AG04449 (cell line): ENCODE results near the gene UBN1.

Experiments
- CTCF ChIA-PET: fragments of 350-600 bp; formaldehyde crosslinking; extraction: SDS; loops from one replicate; lab custom pipeline; 2021; ENCODE audit warnings: antibody characterized with exemption; lab: Yijun Ruan, JAX
- POLR2A ChIA-PET: fragments of 400-600, 350-600 bp; formaldehyde crosslinking; extraction: SDS; loops from one replicate; lab custom pipeline; 2020; ENCODE audit warnings: antibody characterized with exemption, inconsistent platforms; lab: Yijun Ruan, JAX
- DNase-seq: peaks from one replicate; pipeline ENCODE4 v3.0.0-alpha.2; 2010; ENCODE audit warnings: low read depth, low spot score
- H3K4me3 ChIP-seq: 2 replicates; pipeline ENCODE4 v1.5.1; 2011; ENCODE audit warnings: low read depth, mild to moderate bottlenecking, control low read depth, low read length
- TF ChIP-seq, protein P1 (sequence below): IDR thresholded peaks from one replicate; pipeline ENCODE4 v1.5.1; 2011; ENCODE audit warnings: mild to moderate bottlenecking, moderate library complexity, low read length, control low read depth, inconsistent platforms; ENCODE audit not compliant: insufficient read depth; ENCODE audit errors: missing control alignments

The UBN1 gene

DNA sequence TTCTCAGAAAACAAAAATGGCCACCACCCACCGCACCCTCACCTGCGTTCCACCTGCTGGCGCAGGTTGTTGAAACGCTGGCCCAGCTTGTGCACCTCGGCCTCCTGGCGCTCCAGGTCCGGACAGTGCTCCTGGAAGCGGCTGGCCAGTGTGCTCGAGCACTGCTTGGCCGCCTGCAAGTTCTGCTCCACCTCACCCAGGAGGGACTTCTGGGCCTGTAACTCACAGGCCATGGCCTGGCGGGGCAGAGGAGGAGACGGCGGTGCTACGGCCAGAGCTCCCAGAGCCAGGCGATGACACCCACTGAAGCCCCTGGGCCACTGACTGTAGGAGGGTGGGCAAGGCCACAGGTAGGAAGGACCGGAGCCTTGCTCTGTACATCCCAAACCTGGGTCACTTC is 43.4 kb downstream of the UBN1 start:
- ChIA-PET POLR2A (no interaction called here), CTCF (interaction anchor here (1.4 to 1.5 kb wide), 2 partner anchors 16 to 65 kb away, joined by 4 read pairs; no protein-coding TSS in a partner anchor)
- no peak for DNase-seq
- no peak overlapping the region for H3K4me3 ChIP-seq
- TF ChIP-seq, protein P1, sequence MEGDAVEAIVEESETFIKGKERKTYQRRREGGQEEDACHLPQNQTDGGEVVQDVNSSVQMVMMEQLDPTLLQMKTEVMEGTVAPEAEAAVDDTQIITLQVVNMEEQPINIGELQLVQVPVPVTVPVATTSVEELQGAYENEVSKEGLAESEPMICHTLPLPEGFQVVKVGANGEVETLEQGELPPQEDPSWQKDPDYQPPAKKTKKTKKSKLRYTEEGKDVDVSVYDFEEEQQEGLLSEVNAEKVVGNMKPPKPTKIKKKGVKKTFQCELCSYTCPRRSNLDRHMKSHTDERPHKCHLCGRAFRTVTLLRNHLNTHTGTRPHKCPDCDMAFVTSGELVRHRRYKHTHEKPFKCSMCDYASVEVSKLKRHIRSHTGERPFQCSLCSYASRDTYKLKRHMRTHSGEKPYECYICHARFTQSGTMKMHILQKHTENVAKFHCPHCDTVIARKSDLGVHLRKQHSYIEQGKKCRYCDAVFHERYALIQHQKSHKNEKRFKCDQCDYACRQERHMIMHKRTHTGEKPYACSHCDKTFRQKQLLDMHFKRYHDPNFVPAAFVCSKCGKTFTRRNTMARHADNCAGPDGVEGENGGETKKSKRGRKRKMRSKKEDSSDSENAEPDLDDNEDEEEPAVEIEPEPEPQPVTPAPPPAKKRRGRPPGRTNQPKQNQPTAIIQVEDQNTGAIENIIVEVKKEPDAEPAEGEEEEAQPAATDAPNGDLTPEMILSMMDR = no peak

DNA sequence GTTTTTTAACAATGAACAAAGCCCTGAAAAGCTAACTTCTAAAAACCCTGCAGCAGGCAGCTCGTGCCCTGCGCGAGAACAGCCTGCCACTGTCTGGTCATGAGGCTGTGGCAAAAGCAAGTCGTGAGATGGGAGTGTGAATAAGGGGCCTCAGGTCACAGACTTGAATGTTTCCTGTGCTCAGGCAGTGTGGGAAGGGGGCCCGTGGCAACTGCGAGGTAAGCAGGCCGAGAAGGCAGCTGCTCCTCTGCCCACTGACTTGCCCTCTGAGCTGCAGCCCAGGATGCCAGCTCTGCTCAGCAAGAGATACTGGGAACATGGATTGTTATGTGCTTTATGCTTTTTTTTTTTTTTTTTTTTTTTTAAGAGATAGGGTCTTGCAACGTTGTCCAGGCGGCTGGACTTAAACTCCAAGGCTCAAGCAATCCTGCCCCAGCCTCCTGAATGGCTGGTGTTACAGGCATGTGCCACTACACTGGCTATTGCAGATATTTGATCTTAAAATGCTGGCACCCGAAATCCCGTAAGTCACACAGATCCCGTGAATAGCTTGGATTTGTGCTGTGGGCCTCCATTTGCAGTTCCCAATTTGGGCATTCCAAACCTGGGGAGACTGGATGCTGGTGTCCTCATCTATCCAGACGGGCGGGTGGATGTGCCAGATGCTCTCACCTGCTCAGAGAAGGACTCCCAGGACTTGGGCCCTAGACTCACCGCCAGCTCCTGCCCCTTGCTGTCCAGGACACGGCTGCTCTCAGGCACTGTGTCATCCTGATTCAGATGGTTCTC is 44.0 kb downstream of the UBN1 start:
- ChIA-PET POLR2A (interaction anchor here (1.5 kb wide), 1 partner anchor 20 kb away, joined by 3 read pairs; no protein-coding TSS in a partner anchor), CTCF (interaction anchor here (1.4 kb wide), 1 partner anchor 15 kb away, joined by 4 read pairs; no protein-coding TSS in a partner anchor)
- TF ChIP-seq, protein P1 = no peak
- DNase-seq = no peak
- H3K4me3 ChIP-seq = no peak overlapping the region

DNA sequence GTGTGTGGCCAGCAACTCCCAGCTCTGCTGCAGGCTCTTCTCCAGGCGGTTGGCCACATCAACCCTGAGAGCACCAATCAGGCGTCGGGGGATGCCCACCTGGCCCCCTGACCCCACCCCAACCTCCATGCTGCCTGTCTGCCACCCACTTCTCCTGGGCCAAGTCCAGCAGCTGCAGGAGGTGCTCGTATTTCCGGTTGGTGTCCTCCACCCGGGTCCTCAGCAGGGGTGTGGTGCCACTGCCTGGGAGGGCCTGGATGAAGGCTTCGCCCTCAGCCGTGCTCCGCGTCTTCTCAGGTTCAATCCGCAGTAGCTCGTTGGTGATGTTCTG is 44.6 kb downstream of the UBN1 start:
- ChIA-PET CTCF (interaction anchor here (1.4 kb wide), 1 partner anchor 14 kb away, joined by 4 read pairs; no protein-coding TSS in a partner anchor), POLR2A (interaction anchor here (1.5 kb wide), 1 partner anchor 20 kb away, joined by 3 read pairs; no protein-coding TSS in a partner anchor)
- H3K4me3 ChIP-seq = no peak overlapping the region
- DNase-seq = no peak
- TF ChIP-seq, protein P1 = no peak

DNA sequence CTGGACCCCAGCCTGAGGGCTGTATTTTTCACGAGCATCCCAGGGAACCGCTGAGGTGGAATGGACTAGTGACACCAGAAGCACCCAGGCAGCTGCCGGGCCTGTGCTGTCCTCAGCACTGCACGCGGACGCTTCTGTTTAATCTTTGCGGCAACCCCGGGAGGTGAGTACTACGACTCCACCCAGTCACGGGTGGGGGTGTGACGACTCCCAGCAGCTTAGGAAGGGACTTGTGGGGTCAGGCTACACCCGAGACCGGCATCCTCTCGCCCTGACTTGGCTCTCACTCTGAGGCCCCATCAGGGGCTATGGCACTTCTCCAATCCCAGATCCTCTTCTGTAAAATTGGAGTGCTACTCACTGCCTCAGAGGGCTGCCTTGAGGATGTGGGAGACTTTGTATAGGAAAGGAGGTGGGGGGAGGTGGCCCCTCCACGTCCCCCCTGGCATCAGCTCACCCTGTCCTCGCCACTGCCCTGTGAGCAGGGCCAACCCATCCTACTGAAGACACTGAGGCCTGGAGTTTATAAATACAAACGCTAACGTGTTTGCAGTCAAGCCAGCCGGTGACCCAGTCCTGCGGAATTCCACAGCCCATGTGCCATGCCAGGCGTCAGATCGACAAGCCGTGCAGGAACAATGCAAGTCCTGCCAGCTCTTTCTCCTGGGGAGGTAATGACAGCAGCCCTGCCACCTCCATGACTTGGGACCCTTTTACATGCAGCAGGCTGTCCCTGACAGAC is 45.3 kb downstream of the UBN1 start:
- POLR2A ChIA-PET = interaction anchor here (1.5 kb wide), 1 partner anchor 19 kb away, joined by 3 read pairs; no protein-coding TSS in a partner anchor
- CTCF ChIA-PET = interaction anchor here (0.9 kb wide), 1 partner anchor 42 kb away, joined by 5 read pairs; no protein-coding TSS in a partner anchor
- no peak overlapping the region for H3K4me3 ChIP-seq
- no peak for DNase-seq
- TF ChIP-seq, protein P1 = no peak

DNA sequence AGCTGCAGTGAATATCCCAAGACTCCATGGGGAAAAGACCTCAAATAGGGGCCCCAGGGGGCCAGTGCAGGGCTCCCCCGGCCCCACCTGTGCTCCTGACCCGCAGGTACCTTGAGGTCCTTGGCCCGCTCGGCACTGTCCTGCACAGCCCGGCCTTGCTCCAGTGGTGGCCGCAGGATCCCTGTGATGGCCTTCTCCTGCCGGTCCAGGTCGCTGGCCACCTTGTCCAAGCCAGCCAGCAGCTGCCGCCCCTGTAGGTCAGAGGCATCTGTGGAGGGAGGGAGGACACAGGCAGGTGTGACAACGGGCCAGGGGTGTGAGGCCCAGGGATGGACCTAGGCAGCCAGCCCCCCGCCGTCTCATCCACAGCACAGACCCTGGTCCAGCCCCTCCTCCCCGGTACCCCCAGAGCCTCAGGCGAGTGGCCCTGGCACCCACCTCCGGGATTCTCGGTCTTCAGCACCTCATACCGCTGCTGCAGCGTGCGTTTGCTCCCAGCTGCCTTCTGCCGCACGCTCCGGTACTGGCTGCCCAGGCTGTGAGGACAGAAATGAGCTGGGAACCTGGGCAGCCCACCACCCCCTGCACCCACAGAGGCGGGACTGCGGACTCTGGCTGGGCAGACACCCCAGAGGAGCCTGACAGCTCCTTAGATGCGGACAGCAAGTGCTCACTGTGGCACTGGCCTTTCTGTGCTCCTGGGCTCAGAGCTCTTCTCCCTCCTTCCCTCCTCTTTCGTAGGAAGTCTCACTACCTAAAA is 46.0 kb downstream of the UBN1 start:
- POLR2A ChIA-PET = interaction anchor here (1.5 kb wide), 1 partner anchor 18 kb away, joined by 3 read pairs; no protein-coding TSS in a partner anchor
- CTCF ChIA-PET = interaction anchor here (0.9 kb wide), 1 partner anchor 43 kb away, joined by 5 read pairs; no protein-coding TSS in a partner anchor
- TF ChIP-seq, protein P1 = no peak
- no peak for DNase-seq
- no peak overlapping the region for H3K4me3 ChIP-seq
